NCI-H226 (cell line): Measurements from ENCODE around the gene EIF4E2.
"Not testable (repeated sequence)": the region's sequence is repeated elsewhere in the genome, so short reads cannot be mapped to it uniquely, and the experiment has no call there.

Source experiments
- DNase-seq: peaks from one replicate; pipeline ENCODE4 v3.0.0-alpha.2; 2015

Gene EIF4E2

GRCh38 chr2:232522623-232523401 lies 27.7 kb upstream of the EIF4E2 start:
- no peak for DNase-seq

DNA sequence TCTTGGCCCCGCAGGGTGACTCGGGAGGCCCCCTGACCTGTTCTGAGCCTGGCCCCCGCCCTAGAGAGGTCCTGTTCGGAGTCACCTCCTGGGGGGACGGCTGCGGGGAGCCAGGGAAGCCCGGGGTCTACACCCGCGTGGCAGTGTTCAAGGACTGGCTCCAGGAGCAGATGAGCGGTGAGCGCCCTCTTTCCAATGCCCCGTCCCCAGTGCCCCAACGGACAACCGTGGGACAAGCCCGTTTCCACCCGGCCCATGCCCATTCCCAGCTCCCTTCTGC lies 27.1 kb upstream of the EIF4E2 start:
- DNase-seq, result no peak

- no peak for DNase-seq
These were observed 26.5 kb upstream of the EIF4E2 start for GRCh38 chr2:232523682-232524597.

- no peak for DNase-seq
These were observed 25.7 kb upstream of the EIF4E2 start for GRCh38 chr2:232524771-232525170.

GRCh38 chr2:232525199-232525598 lies 25.3 kb upstream of the EIF4E2 start:
- no peak for DNase-seq

DNA sequence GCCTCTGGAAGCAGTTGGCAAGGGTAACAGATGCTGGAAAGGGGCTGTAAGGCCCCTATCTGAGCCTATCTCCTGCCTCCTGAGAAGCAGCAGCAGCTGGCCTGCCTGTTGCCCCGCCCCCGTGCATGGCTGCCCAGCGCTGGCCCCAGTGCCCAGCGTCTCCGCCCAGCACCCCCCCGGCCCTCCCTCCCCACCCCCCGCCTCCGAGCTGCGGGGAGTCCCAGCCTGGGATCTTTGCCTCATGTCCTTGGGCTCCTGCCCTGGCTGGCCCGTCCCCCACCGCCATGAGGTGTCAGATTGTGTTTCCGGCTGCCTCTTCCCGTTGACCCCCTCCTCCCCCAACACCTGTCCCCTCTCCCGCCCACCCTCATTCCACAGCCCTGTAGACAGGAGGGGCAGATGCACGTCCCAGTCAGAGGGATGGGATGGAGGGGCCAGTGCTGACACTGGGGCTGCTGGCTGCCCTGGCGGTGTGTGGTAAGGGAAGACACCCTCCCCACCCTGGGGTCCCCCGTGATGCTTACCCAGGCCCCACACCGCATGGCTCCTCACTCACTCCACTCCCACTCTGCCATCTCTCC lies 24.6 kb upstream of the EIF4E2 start, which contains the start of gene CHRND:
Gene CHRND, plus strand, starts transcription at position 370 of the 581 bp plus-strand sequence. Its CDS starts 56 bp downstream, at position 426.
- DNase-seq, result no peak

- DNase-seq, result no peak
These were observed 24.0 kb upstream of the EIF4E2 start for GRCh38 chr2:232526372-232526941.

- no peak for DNase-seq
These were observed 22.5 kb upstream of the EIF4E2 start for GRCh38 chr2:232527905-232528470.

DNA sequence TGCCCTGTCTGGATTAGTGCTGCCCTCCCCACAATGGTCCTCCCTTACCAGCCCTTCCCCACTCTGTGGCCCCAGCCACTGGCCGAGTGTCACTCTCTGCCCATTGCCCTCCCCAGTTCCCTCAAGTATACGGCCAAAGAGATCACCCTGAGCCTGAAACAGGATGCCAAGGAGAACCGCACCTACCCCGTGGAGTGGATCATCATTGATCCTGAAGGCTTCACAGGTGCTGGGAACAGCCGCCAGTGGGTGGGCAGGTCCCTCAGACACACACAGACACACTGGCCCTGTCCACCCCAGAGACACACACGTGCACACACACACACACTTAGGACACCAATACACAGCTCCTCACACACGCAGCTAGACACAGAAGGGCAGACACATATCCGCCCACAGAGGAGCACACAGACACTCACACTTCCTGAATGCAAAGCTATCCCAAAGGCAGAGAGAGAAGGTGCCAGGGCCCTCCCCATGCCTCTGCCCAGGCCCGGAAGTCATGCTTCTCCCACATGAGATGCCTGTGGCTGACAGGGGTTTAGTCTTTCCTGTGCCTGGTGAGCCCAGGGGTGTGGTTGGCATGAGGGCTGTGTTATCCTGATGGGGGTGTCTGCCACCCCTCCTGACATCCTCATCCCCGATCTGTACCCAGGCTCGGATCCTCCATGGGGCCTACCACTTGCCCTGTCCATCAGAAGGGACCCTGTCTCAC lies 21.6 kb upstream of the EIF4E2 start:
- DNase-seq, result peak; percentile 28

GRCh38 chr2:232529806-232530547 lies 20.5 kb upstream of the EIF4E2 start:
- DNase-seq, result no peak

GRCh38 chr2:232530626-232531260 lies 19.7 kb upstream of the EIF4E2 start:
- no peak for DNase-seq

- no peak for DNase-seq
These were observed 18.1 kb upstream of the EIF4E2 start for GRCh38 chr2:232532419-232532818.

DNA sequence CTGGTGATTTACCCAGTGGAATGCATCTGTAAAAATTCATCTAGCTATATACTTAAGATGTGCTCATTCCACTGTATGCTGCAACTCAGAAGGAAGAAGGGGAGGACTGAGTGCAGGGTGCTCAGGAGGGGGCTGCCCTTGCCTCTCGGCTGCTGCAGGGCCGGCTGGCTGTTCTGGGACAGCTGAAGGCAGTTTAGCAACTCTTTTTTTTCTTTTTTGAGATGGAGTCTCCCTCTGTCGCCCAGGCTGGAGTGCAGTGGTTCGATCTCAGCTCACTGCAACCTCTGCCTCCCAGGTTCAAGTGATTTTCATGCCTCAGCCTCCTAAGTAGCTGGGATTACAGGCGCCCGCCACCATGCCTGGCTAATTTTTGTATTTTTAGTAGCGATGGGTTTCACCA lies 17.7 kb upstream of the EIF4E2 start:
- not testable (repeated sequence) for DNase-seq

GRCh38 chr2:232533944-232534710 lies 16.4 kb upstream of the EIF4E2 start:
- DNase-seq, result no peak

- no peak for DNase-seq
These were observed 15.4 kb upstream of the EIF4E2 start for GRCh38 chr2:232534940-232535651.

DNA sequence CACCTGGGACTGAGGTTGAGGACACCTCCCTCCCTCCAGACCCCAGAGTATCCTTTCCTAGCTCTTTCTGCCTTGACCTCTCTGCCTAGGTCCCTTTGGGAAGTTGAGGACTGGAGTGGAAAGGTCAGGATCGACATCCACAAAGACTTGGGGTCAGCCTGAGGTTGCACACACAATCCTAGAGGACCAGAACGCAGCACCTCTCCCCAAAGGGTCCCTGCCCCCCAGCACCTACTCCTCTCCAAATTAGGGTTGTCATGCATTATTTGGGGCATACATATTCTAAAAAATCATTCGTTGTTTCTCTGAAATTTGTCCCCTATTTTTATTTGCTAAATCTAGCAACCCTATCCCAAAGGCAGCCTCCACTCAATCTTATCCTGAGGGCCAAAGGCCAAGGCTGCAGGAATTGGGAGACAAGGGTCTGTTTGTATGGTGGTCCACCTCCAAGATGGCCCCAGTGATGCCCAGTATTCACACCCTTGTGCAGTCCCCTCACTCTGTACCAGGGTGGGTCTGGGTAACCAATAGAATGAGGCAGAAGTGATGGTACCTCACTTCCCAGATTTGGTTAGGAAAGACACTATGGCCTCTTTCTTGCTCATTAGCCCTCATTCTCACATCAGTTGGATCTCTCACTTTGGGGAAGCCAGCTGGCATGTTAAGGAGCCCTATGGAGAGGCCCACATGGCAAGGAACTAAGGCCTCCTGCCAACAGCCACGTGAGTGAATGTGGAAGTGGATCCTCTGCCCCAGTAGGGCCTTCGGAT lies 14.5 kb upstream of the EIF4E2 start:
- no peak for DNase-seq

- DNase-seq, result no peak
These were observed 13.4 kb upstream of the EIF4E2 start for GRCh38 chr2:232537079-232537478.

DNA sequence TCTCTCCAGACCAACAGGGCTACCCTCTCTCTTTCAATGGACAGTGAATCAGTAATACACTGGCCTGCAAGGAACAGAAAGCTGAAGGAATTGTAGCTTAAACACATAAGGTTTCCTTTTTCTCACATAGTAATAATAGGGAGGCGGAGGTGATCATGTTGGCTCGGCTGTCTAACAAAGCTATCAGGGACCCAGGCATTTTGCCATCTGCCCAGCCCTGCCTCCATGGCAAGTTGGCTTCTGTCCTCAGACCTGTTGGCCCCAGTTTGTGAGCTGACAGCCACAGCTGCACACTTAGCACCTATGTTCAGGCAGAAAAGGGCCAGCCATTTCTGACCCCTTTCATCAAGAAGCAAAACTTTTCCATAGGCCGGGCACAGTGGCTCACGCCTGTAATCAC lies 13.0 kb upstream of the EIF4E2 start:
- no peak for DNase-seq

DNA sequence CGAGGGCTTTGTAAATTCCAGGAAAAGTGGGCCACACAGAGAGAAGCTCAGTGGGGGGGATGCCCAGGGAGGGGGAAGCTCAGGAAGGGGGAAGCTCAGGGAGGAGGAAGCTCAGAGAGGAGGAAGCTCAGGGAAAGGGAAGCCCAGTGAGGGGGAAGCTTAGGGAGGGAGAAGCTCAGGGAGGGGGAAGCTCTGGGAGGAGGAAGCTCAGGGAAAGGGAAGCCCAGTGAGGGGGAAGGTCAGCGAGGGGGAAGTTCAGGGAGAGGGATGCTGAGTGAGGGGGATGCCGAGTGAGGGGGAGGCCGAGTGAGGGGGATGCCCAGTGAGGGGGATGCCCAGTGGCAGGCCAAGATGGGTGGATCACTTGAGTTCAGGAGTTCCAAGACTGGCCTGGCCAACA lies 11.8 kb upstream of the EIF4E2 start:
- DNase-seq, result no peak
